ENCODE data around the gene IRGQ.

DNA sequence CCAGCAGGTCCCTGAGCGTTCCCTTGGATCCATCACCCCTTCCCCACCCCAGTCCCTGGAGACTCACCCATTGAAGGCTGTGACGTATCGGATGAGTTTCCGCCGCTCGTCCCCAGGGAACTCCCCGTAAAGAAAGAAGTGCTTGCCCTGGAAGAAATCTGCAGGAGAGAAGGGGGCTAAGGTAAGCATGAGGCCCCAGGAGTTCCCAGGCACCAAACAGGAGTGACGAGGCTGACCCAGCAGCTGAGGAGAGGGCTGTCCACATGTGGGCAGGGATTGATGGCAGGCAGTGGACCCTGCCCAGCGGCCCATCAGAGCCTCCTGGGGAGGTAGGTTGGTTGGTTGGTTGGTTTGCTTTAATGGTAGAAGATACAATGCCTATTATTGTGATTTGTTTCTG, 51.9 kb downstream of the IRGQ start:
- TF ChIP-seq, protein P1, sequence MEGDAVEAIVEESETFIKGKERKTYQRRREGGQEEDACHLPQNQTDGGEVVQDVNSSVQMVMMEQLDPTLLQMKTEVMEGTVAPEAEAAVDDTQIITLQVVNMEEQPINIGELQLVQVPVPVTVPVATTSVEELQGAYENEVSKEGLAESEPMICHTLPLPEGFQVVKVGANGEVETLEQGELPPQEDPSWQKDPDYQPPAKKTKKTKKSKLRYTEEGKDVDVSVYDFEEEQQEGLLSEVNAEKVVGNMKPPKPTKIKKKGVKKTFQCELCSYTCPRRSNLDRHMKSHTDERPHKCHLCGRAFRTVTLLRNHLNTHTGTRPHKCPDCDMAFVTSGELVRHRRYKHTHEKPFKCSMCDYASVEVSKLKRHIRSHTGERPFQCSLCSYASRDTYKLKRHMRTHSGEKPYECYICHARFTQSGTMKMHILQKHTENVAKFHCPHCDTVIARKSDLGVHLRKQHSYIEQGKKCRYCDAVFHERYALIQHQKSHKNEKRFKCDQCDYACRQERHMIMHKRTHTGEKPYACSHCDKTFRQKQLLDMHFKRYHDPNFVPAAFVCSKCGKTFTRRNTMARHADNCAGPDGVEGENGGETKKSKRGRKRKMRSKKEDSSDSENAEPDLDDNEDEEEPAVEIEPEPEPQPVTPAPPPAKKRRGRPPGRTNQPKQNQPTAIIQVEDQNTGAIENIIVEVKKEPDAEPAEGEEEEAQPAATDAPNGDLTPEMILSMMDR (IDR thresholded peaks at IDR 0.05; ENCODE audit: poor library complexity, severe bottlenecking): no peak
- TF ChIP-seq, protein P2, sequence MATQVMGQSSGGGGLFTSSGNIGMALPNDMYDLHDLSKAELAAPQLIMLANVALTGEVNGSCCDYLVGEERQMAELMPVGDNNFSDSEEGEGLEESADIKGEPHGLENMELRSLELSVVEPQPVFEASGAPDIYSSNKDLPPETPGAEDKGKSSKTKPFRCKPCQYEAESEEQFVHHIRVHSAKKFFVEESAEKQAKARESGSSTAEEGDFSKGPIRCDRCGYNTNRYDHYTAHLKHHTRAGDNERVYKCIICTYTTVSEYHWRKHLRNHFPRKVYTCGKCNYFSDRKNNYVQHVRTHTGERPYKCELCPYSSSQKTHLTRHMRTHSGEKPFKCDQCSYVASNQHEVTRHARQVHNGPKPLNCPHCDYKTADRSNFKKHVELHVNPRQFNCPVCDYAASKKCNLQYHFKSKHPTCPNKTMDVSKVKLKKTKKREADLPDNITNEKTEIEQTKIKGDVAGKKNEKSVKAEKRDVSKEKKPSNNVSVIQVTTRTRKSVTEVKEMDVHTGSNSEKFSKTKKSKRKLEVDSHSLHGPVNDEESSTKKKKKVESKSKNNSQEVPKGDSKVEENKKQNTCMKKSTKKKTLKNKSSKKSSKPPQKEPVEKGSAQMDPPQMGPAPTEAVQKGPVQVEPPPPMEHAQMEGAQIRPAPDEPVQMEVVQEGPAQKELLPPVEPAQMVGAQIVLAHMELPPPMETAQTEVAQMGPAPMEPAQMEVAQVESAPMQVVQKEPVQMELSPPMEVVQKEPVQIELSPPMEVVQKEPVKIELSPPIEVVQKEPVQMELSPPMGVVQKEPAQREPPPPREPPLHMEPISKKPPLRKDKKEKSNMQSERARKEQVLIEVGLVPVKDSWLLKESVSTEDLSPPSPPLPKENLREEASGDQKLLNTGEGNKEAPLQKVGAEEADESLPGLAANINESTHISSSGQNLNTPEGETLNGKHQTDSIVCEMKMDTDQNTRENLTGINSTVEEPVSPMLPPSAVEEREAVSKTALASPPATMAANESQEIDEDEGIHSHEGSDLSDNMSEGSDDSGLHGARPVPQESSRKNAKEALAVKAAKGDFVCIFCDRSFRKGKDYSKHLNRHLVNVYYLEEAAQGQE (IDR thresholded peaks at IDR 0.05; ENCODE audit: borderline replicate concordance): no peak
- no peak for TF ChIP-seq POLR2AphosphoS5 (IDR thresholded peaks at IDR 0.05)
